Esophagus squamous epithelium (tissue), 4 donors: Measurements from ENCODE around the gene STAT3.

Experiments
- CTCF ChIP-seq, 6 experiments: fragments of 450-650 bp in 4 of 6; fragments of 200-600 bp in 2 of 6; sonication (generic) in 2 of 6; IDR thresholded peaks; one replicate each; pipeline ENCODE4 v1.5.1; 2016 to 2019; ENCODE audit warnings: antibody characterized with exemption in 6 of 6, mild to moderate bottlenecking in 4 of 6, moderate library complexity in 4 of 6
- POLR2A ChIP-seq, 4 donors: fragments of 450-650 bp; IDR thresholded peaks; one replicate each; pipeline ENCODE4 v1.6.1; 2017; ENCODE audit warnings: antibody characterized with exemption in 4 of 4, mild to moderate bottlenecking in 4 of 4, moderate library complexity in 3 of 4

DNA sequence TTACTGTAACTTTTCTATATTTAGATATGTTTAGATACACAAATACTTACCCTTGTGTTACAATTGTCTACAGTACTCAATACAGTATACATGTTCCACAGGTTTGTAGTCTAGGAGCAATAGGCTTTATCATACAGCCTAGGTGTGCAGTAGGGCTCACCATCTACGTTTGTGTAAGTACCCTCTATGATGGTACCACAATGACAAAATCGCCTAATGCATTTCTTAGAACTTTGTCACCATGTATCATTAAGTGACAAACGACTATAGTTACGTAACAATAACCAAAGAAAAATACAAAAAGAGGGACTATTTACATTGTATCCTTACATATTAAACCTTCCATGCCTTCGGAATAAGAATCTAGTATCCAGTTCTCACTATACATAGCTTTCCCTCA, 120.0 kb downstream of the STAT3 start:
- no peak for TF ChIP-seq CTCF (IDR thresholded peaks at IDR 0.05)
- TF ChIP-seq POLR2A (IDR thresholded peaks at IDR 0.05) = no peak
